ENCODE results near the gene MAPT.

DNA sequence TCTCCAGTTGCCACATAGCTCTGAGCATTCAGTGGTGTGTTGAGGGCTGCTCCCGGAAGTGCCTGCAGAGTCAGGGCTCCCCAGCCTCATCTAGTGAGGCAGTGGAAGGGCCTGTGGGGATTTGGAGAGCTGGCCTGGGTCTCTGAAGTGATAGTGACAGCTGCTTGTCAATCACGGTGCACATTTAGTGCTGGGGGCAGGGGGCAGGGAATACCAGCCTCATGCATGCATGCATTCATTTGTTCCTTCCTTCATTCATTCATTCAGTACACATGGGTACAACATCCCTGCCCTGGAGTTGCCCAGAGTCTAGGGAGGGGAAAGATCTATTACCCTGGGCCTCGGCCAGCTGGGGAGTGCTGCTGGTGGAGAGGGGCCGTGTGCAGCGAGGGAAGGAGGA lies 93.4 kb downstream of the MAPT start:
- no peak for TF ChIP-seq EZH2 (IDR thresholded peaks at IDR 0.05; ENCODE audit: insufficient read depth, low read length)
- TF ChIP-seq, protein P1, sequence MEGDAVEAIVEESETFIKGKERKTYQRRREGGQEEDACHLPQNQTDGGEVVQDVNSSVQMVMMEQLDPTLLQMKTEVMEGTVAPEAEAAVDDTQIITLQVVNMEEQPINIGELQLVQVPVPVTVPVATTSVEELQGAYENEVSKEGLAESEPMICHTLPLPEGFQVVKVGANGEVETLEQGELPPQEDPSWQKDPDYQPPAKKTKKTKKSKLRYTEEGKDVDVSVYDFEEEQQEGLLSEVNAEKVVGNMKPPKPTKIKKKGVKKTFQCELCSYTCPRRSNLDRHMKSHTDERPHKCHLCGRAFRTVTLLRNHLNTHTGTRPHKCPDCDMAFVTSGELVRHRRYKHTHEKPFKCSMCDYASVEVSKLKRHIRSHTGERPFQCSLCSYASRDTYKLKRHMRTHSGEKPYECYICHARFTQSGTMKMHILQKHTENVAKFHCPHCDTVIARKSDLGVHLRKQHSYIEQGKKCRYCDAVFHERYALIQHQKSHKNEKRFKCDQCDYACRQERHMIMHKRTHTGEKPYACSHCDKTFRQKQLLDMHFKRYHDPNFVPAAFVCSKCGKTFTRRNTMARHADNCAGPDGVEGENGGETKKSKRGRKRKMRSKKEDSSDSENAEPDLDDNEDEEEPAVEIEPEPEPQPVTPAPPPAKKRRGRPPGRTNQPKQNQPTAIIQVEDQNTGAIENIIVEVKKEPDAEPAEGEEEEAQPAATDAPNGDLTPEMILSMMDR (IDR thresholded peaks at IDR 0.05; ENCODE audit: insufficient read depth, low read depth, low read length), result no peak

Data from astrocyte (in vitro differentiated cells and primary cell).